Smooth muscle cell (in vitro differentiated cells): ENCODE measurements around the gene CCDC88B. TPM values are rescaled to one million over a fixed set of nuclear protein-coding genes. Genes with fewer than 3 reads are reported as not detected.
A peak's percentile ranks its signal among the peaks of the same experiment; 100 is the strongest.

Experiments
- DNase-seq: peaks from one replicate; lab custom pipeline; 2025; ENCODE audit not compliant: unreplicated experiment; lab: John Stamatoyannopoulos, UW
- H2AFZ ChIP-seq: fragments of 200-600 bp; sonication (generic); 2 replicates; pipeline ENCODE4 v1.6.0; 2016; ENCODE audit warnings: antibody characterized with exemption, low read depth, mild to moderate bottlenecking
- H3F3A ChIP-seq: fragments of 200-600 bp; sonication (generic); 2 replicates; pipeline ENCODE4 v1.6.0; 2017; ENCODE audit warnings: antibody characterized with exemption, low read depth
- H3K27ac ChIP-seq: fragments of 200-600 bp; sonication (generic); 2 replicates; pipeline ENCODE4 v1.5.1; 2016; ENCODE audit warnings: low read depth, mild to moderate bottlenecking
- H3K27me3 ChIP-seq: fragments of 200-600 bp; sonication (generic); 2 replicates; pipeline ENCODE4 v1.6.1; 2016; ENCODE audit warnings: low read depth, mild to moderate bottlenecking
- H3K36me3 ChIP-seq: fragments of 200-600 bp; sonication (generic); 2 replicates; pipeline ENCODE4 v1.5.1; 2016; ENCODE audit warnings: low read depth
- H3K4me1 ChIP-seq: fragments of 200-600 bp; sonication (generic); 2 replicates; pipeline ENCODE4 v1.5.1; 2016; ENCODE audit warnings: low read depth
- H3K4me2 ChIP-seq: fragments of 200-600 bp; sonication (generic); 2 replicates; pipeline ENCODE4 v1.6.0; 2016; ENCODE audit warnings: mild to moderate bottlenecking
- H3K4me3 ChIP-seq: fragments of 200-600 bp; sonication (generic); 2 replicates; pipeline ENCODE4 v1.5.1; 2016; ENCODE audit warnings: mild to moderate bottlenecking
- H3K79me2 ChIP-seq: fragments of 200-600 bp; sonication (generic); 2 replicates; pipeline ENCODE4 v1.6.0; 2016; ENCODE audit warnings: low read depth, mild to moderate bottlenecking
- H3K9ac ChIP-seq: fragments of 200-600 bp; sonication (generic); 2 replicates; pipeline ENCODE4 v1.6.0; 2016; ENCODE audit warnings: low read depth
- H3K9me3 ChIP-seq: fragments of 200-600 bp; sonication (generic); replicated peaks from 2 replicates; pipeline ENCODE4 v1.5.1; 2016; ENCODE audit warnings: low read depth
- H4K20me1 ChIP-seq: fragments of 200-600 bp; sonication (generic); 2 replicates; pipeline ENCODE4 v1.6.0; 2016; ENCODE audit warnings: low read depth
- WGBS: methylation state at CpG from one replicate; pipeline ENCODE4 v1.1.7; 2016; ENCODE audit warnings: low lambda C conversion rate; 5-methylcytosine and 5-hydroxymethylcytosine counted together
- polyA plus RNA-seq: library from polyadenylated mRNA; unstranded; fragments of >200 nt; fragmentation: Nextera tagmentation; extraction: Ambion mirVana; gene quantifications from 2 replicates; pipeline ENCODE4 v1.2.1, GENCODE V29; 2016
- total RNA-seq: library from RNA; depleted of rRNA; stranded (reverse); fragments of >200 nt; gene quantifications from 2 replicates; pipeline ENCODE4 v1.2.3, GENCODE V29; 2014
- TF ChIP-seq, protein P1 (sequence below): fragments of 200-600 bp; sonication (generic); IDR thresholded peaks from 2 replicates; pipeline ENCODE4 v1.5.1; 2017; ENCODE audit warnings: borderline replicate concordance, mild to moderate bottlenecking, antibody characterized with exemption; ENCODE audit not compliant: insufficient read depth, poor library complexity, severe bottlenecking

CCDC88B gene
- total and polyA plus RNA-seq, 2 experiments from 2014 or later: 0.22 to 2.2 TPM

GRCh38 chr11:64334764-64335735, 5.0 kb upstream of the CCDC88B start:
- WGBS: 39% methylated on average over 13 of the region's 13 CpGs
- H3K27me3 ChIP-seq: no peaks in the 10 kb centered on the region
- TF ChIP-seq, protein P1, sequence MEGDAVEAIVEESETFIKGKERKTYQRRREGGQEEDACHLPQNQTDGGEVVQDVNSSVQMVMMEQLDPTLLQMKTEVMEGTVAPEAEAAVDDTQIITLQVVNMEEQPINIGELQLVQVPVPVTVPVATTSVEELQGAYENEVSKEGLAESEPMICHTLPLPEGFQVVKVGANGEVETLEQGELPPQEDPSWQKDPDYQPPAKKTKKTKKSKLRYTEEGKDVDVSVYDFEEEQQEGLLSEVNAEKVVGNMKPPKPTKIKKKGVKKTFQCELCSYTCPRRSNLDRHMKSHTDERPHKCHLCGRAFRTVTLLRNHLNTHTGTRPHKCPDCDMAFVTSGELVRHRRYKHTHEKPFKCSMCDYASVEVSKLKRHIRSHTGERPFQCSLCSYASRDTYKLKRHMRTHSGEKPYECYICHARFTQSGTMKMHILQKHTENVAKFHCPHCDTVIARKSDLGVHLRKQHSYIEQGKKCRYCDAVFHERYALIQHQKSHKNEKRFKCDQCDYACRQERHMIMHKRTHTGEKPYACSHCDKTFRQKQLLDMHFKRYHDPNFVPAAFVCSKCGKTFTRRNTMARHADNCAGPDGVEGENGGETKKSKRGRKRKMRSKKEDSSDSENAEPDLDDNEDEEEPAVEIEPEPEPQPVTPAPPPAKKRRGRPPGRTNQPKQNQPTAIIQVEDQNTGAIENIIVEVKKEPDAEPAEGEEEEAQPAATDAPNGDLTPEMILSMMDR: no peak
- peak overlapping the region; percentile 56 for H3K9ac ChIP-seq
- peak overlapping the region; percentile 66 for H3K27ac ChIP-seq
- no peaks in the 10 kb centered on the region for H3K79me2 ChIP-seq
- DNase-seq: no peak
- no peaks in the 10 kb centered on the region for H3K36me3 ChIP-seq
- H2AFZ ChIP-seq: no peak overlapping the region
- H4K20me1 ChIP-seq: no peaks in the 10 kb centered on the region
- no peaks in the 10 kb centered on the region for H3F3A ChIP-seq
- no peak overlapping the region for H3K4me2 ChIP-seq
- H3K9me3 ChIP-seq: no peaks in the 10 kb centered on the region
- no peaks in the 10 kb centered on the region for H3K4me1 ChIP-seq
- no peak overlapping the region for H3K4me3 ChIP-seq

DNA sequence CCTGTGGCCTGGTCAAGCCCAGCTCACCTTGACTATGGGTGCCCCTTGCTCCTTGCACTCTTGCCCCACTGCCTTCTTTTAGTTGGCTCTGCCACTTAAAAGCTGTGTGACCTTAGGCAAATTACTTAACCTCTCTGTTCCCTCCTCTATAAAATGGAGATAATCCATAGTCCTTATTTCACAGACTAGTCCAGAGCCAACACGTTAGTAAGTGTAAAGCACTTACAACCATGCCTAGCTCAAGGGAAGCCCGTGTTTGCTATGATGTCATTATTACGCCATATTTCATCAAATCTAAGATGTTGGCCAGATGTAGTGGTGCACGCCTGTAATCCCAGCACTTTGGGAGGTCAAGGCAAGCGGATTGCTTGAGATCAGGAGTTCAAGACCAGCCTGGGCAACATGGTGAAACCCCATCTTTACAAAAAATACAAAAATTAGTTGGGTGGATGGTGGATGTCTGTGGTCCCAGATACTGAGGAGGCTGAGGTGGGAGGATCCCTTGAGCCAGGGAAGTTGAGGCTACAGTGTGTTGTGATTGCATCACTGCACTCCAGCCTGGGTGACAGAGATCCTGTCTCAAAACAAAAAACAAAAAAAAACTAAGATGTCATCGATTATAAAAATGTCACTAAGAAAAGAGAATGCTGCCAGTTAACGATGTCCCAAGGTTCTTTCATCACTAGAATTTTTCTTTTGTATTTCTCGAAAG, 2.3 kb upstream of the CCDC88B start:
- Histone ChIP-seq H3K36me3 (no peaks in the 10 kb centered on the region), H4K20me1 (no peaks in the 10 kb centered on the region), H3K4me1 (peaks cover 7% of the 10 kb centered on the region), H2AFZ (no peak overlapping the region), H3K27ac (no peak overlapping the region), H3K4me2 (no peak overlapping the region), H3K9ac (no peak overlapping the region), H3K27me3 (no peaks in the 10 kb centered on the region), H3F3A (no peaks in the 10 kb centered on the region), H3K4me3 (no peak overlapping the region), H3K9me3 (no peaks in the 10 kb centered on the region), H3K79me2 (no peaks in the 10 kb centered on the region)
- TF ChIP-seq, protein P1: no peak
- no peak for DNase-seq
- 85% methylated on average over 8 of the region's 8 CpGs for WGBS

DNA sequence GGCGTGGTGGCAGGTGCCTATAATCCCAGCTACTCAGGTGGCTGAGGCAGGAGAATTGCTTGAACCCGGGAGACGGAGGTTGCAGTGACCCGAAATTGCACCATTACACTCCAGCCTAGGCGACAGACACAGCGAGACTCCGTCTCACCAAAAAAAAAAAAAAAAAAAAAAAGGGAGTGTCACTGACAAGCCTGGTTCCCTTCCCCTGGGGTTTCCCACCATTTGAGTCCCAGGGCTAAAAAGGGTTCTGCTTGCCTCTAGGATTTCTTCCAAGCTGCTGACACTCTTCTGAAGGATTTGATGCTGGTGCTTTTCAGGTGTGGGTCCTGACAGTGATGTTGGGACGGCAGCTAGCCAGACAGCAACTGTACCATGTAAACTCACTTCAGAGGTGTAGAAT, 1.3 kb upstream of the CCDC88B start:
- Histone ChIP-seq H3K4me1 (peaks cover 7% of the 10 kb centered on the region), H3K9me3 (no peaks in the 10 kb centered on the region), H3K27me3 (no peaks in the 10 kb centered on the region), H3K27ac (no peak overlapping the region), H3F3A (no peaks in the 10 kb centered on the region), H4K20me1 (no peaks in the 10 kb centered on the region), H3K4me3 (no peak overlapping the region), H3K79me2 (no peaks in the 10 kb centered on the region), H2AFZ (no peak overlapping the region), H3K4me2 (no peak overlapping the region), H3K9ac (no peak overlapping the region), H3K36me3 (no peaks in the 10 kb centered on the region)
- no peak for DNase-seq
- TF ChIP-seq, protein P1: no peak
- 84% methylated on average over 2 of the region's 8 CpGs for WGBS
